Psoas muscle (tissue), 8 donors: ENCODE data around the gene CES2. TPM values are rescaled to one million over a fixed set of nuclear protein-coding genes. Genes with fewer than 3 reads are reported as not detected.
A peak's percentile ranks its signal among the peaks of the same experiment; 100 is the strongest.
"Not testable (repeated sequence)": the region's sequence is repeated elsewhere in the genome, so short reads cannot be mapped to it uniquely, and the experiment has no call there.

Experiments
- ATAC-seq, 4 donors: fragments of 200-7000 bp; cut with Tn5 transposase; one replicate each; pipeline ENCODE4 v1.9.1; 2020; ENCODE audit warnings: moderate library complexity in 3 of 4, mild to moderate bottlenecking in 2 of 4
- DNase-seq, 2 donors: peaks; one replicate each; pipeline ENCODE4 v3.0.0-alpha.2; 2020
- H3K27ac ChIP-seq: fragments of 200-600 bp; one replicate; pipeline ENCODE4 v1.8.0; 2022
- H3K27me3 ChIP-seq, 3 donors: fragments of 200-600 bp in 1 of 3; one replicate each; pipeline versions ENCODE4 v1.6.1 to v1.8.0; 2013 to 2022; ENCODE audit warnings: low read length in 2 of 3, mild to moderate bottlenecking in 2 of 3, moderate library complexity in 1 of 3; ENCODE audit not compliant: insufficient read depth in 3 of 3
- H3K36me3 ChIP-seq, 2 donors: fragments of 200-600 bp in 1 of 2; one replicate each; pipeline versions ENCODE4 v1.6.1 to v1.8.0; 2013 to 2022; ENCODE audit warnings: low read depth in 1 of 2, mild to moderate bottlenecking in 1 of 2, moderate library complexity in 1 of 2; ENCODE audit not compliant: insufficient read depth in 1 of 2
- H3K4me1 ChIP-seq: fragments of 200-600 bp; one replicate; pipeline ENCODE4 v1.8.0; 2022
- H3K4me3 ChIP-seq: fragments of 200-600 bp; one replicate; pipeline ENCODE4 v1.8.0; 2022; ENCODE audit warnings: mild to moderate bottlenecking
- H3K9me3 ChIP-seq: fragments of 200-600 bp; one replicate; pipeline ENCODE4 v1.8.0; 2022
- CTCF ChIP-seq: fragments of 200-600 bp; IDR thresholded peaks from one replicate; pipeline ENCODE4 v1.8.0; 2022; ENCODE audit warnings: antibody characterized with exemption
- WGBS, 3 donors: extraction: QIAGEN DNeasy Blood & Tissue Kit; methylation state at CpG; one replicate each; pipeline versions ENCODE4 v1.1.6 to v1.1.7; 2013; 5-methylcytosine and 5-hydroxymethylcytosine counted together
- intact Hi-C, 2 donors: fragments of 100-400 bp; cut with DNase I; formaldehyde crosslinking; loops; one replicate each; pipeline versions ENCODE4 v1.11.0 to v1.14.2; 2022
- polyA plus RNA-seq, 3 donors: library from polyadenylated mRNA; stranded (reverse); fragments of 200-250 nt; gene quantifications; one replicate each; pipeline ENCODE4 v1.2.3, GENCODE V29; 2013
- total RNA-seq, 4 donors: library from RNA; stranded (reverse); fragmentation: NEBNext Ultra II Directional in 2 of 4; extraction: Animal tissue kit (Norgen Biotek cat#: 25700) in 2 of 4; gene quantifications; one replicate each; pipeline versions ENCODE4 v1.2.1 to v1.2.4, GENCODE V29; 2021 to 2023
- donor health status: healthy with polysubstance abuse.
- donor health status: DM: no; HTN: no; CAD: no; lungs with moderate emphysema.
- donor health status: Bipolar disorder and iron deficiency.
- donor health status: healthy.
- donor health status: DM: yes; HTN: yes; CAD: no.
- donor health status: DM: no; HTN: no; CAD: no.
- donor health status: DM: no; HTN: no; CAD: no.
- donor health status: DM: yes; HTN: yes; CAD: no.

Gene CES2
- total and polyA plus RNA-seq, 7 donors = 12.8 to 92.8 (median 22.7) TPM

GRCh38 chr16:66986559-66986958, 51.2 kb downstream of the CES2 start:
- Histone ChIP-seq H3K36me3 (peaks cover 0 to 3% of the 10 kb centered on the region in 2 donors), H3K4me1 (no peaks in the 10 kb centered on the region), H3K27me3 (no peaks in the 10 kb centered on the region), H3K27ac (no peak overlapping the region), H3K9me3 (no peaks in the 10 kb centered on the region), H3K4me3 (no peak overlapping the region)
- whole genome bisulfite sequencing, 3 donors = 92 to 99% (median 93%) methylated on average over 6 of the region's 6 CpGs
- intact Hi-C loops = no loop called here
- DNase-seq = no peak
- no peak for TF ChIP-seq CTCF
- no peak for ATAC-seq

GRCh38 chr16:66988197-66988788, 53.0 kb downstream of the CES2 start, which contains the start of gene CES4A:
Gene CES4A (plus strand): TSS chr16:66988589. CDS start chr16:66988773, 184 bp downstream.
- DNase-seq (peak in 1 of 2 donors; percentile 36), ATAC-seq (peak; percentile 71 to 93 (median 85))
- intact Hi-C loops = no loop called here
- 48 to 57% (median 49%) methylated on average over 11 of the region's 11 CpGs for WGBS, 3 donors
- Histone ChIP-seq H3K36me3 (no peaks in the 10 kb centered on the region), H3K27me3 (no peaks in the 10 kb centered on the region), H3K4me1 (no peaks in the 10 kb centered on the region), H3K27ac (no peak within 1 kb of the TSS), H3K4me3 (no peak within 1 kb of the TSS), H3K9me3 (no peaks in the 10 kb centered on the region)
- TF ChIP-seq CTCF = no peak

GRCh38 chr16:66991545-66992077, 56.3 kb downstream of the CES2 start:
- TF ChIP-seq CTCF = no peak
- 76 to 91% (median 85%) methylated on average over 2 of the region's 2 CpGs for WGBS, 3 donors
- Histone ChIP-seq H3K27ac (no peak overlapping the region), H3K36me3 (no peaks in the 10 kb centered on the region), H3K4me1 (peaks cover 8% of the 10 kb centered on the region), H3K4me3 (no peak overlapping the region), H3K9me3 (no peaks in the 10 kb centered on the region), H3K27me3 (no peaks in the 10 kb centered on the region)
- intact Hi-C loops = no loop called here
- ATAC-seq (no peak), DNase-seq (no peak)

GRCh38 chr16:66993558-66993957, 58.2 kb downstream of the CES2 start:
- ATAC-seq, H3K9me3 ChIP-seq: not testable (repeated sequence)
- 86 to 97% (median 94%) methylated on average over 11 to 12 of the region's 12 CpGs for WGBS, 3 donors

More at GRCh38 chr16:66993558-66993957, 58.2 kb downstream of the CES2 start:
- H3K36me3 ChIP-seq, H3K4me1 ChIP-seq, H3K4me3 ChIP-seq, DNase-seq, H3K27ac ChIP-seq, intact Hi-C loops, H3K27me3 ChIP-seq: not testable (repeated sequence)

Other genes with a start within 250 kb of the CES2 start
- 10 to 100 TPM in 1 of 4 donors, 1 to 10 TPM in 3; 7.7 to 10.3 (median 9.1) TPM for gene CMTM4, start 238.8 kb upstream of the CES2 start, total RNA-seq
- gene CMTM4, start 238.8 kb upstream of the CES2 start, polyA plus RNA-seq = 1 to 10 TPM; 2.3 to 4.1 (median 2.4) TPM
- 10 to 100 TPM; 60.4 to 68.7 (median 64.8) TPM for gene DYNC1LI2, start 183.9 kb upstream of the CES2 start, total RNA-seq
- gene DYNC1LI2, start 183.9 kb upstream of the CES2 start, polyA plus RNA-seq = 10 to 100 TPM; 30.8 to 76.0 (median 38.3) TPM
- gene TERB1, start 133.9 kb upstream of the CES2 start, total RNA-seq = under 1 TPM in 1 of 4 donors, not detected in 3; 0.26 TPM
- gene TERB1, start 133.9 kb upstream of the CES2 start, polyA plus RNA-seq = not detected
- gene NAE1, start 104.5 kb upstream of the CES2 start, total RNA-seq = 10 to 100 TPM; 23.8 to 34.4 (median 30.8) TPM
- 10 to 100 TPM; 22.7 to 46.1 (median 33.0) TPM for gene NAE1, start 104.5 kb upstream of the CES2 start, polyA plus RNA-seq
- not detected for gene CA7, start 91.1 kb upstream of the CES2 start, total RNA-seq
- gene CA7, start 91.1 kb upstream of the CES2 start, polyA plus RNA-seq = under 1 TPM in 1 of 3 donors, not detected in 2; 0.05 TPM
- gene PDP2, start 55.0 kb upstream of the CES2 start, total RNA-seq = 1 to 10 TPM; 3.0 to 5.2 (median 4.3) TPM
- 1 to 10 TPM; 1.0 to 2.5 (median 2.0) TPM for gene PDP2, start 55.0 kb upstream of the CES2 start, polyA plus RNA-seq
- gene CDH16, start 16.6 kb upstream of the CES2 start, total RNA-seq = 1 to 10 TPM in 1 of 4 donors, under 1 TPM in 1, not detected in 2; 0.53 to 3.3 TPM
- under 1 TPM; 0.65 to 0.78 (median 0.75) TPM for gene CDH16, start 16.6 kb upstream of the CES2 start, polyA plus RNA-seq
- 1,000 to 10,000 TPM in 1 of 4 donors, 100 to 1,000 TPM in 3; 164 to 2,869 (median 749) TPM for gene RRAD, start 10.0 kb upstream of the CES2 start, total RNA-seq
- 100 to 1,000 TPM; 168 to 304 (median 293) TPM for gene RRAD, start 10.0 kb upstream of the CES2 start, polyA plus RNA-seq
- 100 to 1,000 TPM; 145 to 346 (median 248) TPM for gene CIAO2B, start 1.1 kb upstream of the CES2 start, total RNA-seq
- gene CIAO2B, start 1.1 kb upstream of the CES2 start, polyA plus RNA-seq = 100 to 1,000 TPM; 431 to 818 (median 460) TPM
- 10 to 100 TPM in 3 of 4 donors, 1 to 10 TPM in 1; 9.7 to 15.2 (median 13.5) TPM for gene CES3, start 25.8 kb downstream of the CES2 start, total RNA-seq
- 1 to 10 TPM in 2 of 3 donors, under 1 TPM in 1; 0.48 to 8.7 (median 8.5) TPM for gene CES3, start 25.8 kb downstream of the CES2 start, polyA plus RNA-seq
- gene CES4A, start 53.1 kb downstream of the CES2 start, total RNA-seq = 10 to 100 TPM in 2 of 4 donors, 1 to 10 TPM in 2; 6.0 to 41.3 (median 10.4) TPM
- gene CES4A, start 53.1 kb downstream of the CES2 start, polyA plus RNA-seq = 1 to 10 TPM; 4.2 to 5.5 (median 4.4) TPM
- 10 to 100 TPM; 32.2 to 66.1 (median 56.7) TPM for gene CBFB, start 93.6 kb downstream of the CES2 start, total RNA-seq
- gene CBFB, start 93.6 kb downstream of the CES2 start, polyA plus RNA-seq = 10 to 100 TPM; 24.3 to 56.3 (median 51.4) TPM
- gene PHAF1, start 174.4 kb downstream of the CES2 start, total RNA-seq = 10 to 100 TPM; 12.2 to 19.5 (median 15.5) TPM
- 10 to 100 TPM; 12.3 to 60.4 (median 12.4) TPM for gene PHAF1, start 174.4 kb downstream of the CES2 start, polyA plus RNA-seq
- gene B3GNT9, start 215.5 kb downstream of the CES2 start, total RNA-seq = 1 to 10 TPM in 3 of 4 donors, under 1 TPM in 1; 0.69 to 4.1 (median 2.3) TPM
- 1 to 10 TPM in 1 of 3 donors, under 1 TPM in 2; 0.75 to 1.8 (median 0.86) TPM for gene B3GNT9, start 215.5 kb downstream of the CES2 start, polyA plus RNA-seq
- 1 to 10 TPM; 3.9 to 6.7 (median 5.9) TPM for gene TRADD, start 224.4 kb downstream of the CES2 start, total RNA-seq
- 10 to 100 TPM in 2 of 3 donors, 1 to 10 TPM in 1; 7.4 to 14.2 (median 10.7) TPM for gene TRADD, start 224.4 kb downstream of the CES2 start, polyA plus RNA-seq
- gene FBXL8, start 224.4 kb downstream of the CES2 start, total RNA-seq = 1 to 10 TPM; 4.5 to 8.6 (median 5.9) TPM
- 1 to 10 TPM; 5.1 to 8.0 (median 5.9) TPM for gene FBXL8, start 224.4 kb downstream of the CES2 start, polyA plus RNA-seq
- gene HSF4, start 229.2 kb downstream of the CES2 start, total RNA-seq = 10 to 100 TPM; 44.3 to 97.3 (median 57.6) TPM
- 10 to 100 TPM; 15.1 to 47.8 (median 47.4) TPM for gene HSF4, start 229.2 kb downstream of the CES2 start, polyA plus RNA-seq
- 100 to 1,000 TPM in 2 of 4 donors, 10 to 100 TPM in 2; 53.6 to 114 (median 88.0) TPM for gene NOL3, start 235.0 kb downstream of the CES2 start, total RNA-seq
- 100 to 1,000 TPM in 1 of 3 donors, 10 to 100 TPM in 2; 90.6 to 133 (median 93.9) TPM for gene NOL3, start 235.0 kb downstream of the CES2 start, polyA plus RNA-seq
- 1 to 10 TPM; 5.9 to 8.0 (median 6.6) TPM for gene MATCAP1, start 248.4 kb downstream of the CES2 start, total RNA-seq
- 1 to 10 TPM; 4.2 to 9.7 (median 4.5) TPM for gene MATCAP1, start 248.4 kb downstream of the CES2 start, polyA plus RNA-seq